ENCODE measurements around the gene MAOB. TPM values are rescaled to one million over a fixed set of nuclear protein-coding genes. Genes with fewer than 3 reads are reported as not detected.

MAOB gene
- total and polyA plus RNA-seq, 10 of the 15 experiments (the other 5 are each of a cell fraction or from before 2014, with no cell fraction given): 0.21 TPM; not detected in 9

- no peak for TF ChIP-seq MTA3 (IDR thresholded peaks at IDR 0.05; ENCODE audit: borderline replicate concordance, low read length)
- no peak for TF ChIP-seq YBX1 (IDR thresholded peaks at IDR 0.05)
- TF ChIP-seq MLLT1 (IDR thresholded peaks at IDR 0.05): no peak
- no peak for TF ChIP-seq ELK1 (IDR thresholded peaks at IDR 0.05; ENCODE audit: low read depth, low read length)
- TF ChIP-seq, protein P1, sequence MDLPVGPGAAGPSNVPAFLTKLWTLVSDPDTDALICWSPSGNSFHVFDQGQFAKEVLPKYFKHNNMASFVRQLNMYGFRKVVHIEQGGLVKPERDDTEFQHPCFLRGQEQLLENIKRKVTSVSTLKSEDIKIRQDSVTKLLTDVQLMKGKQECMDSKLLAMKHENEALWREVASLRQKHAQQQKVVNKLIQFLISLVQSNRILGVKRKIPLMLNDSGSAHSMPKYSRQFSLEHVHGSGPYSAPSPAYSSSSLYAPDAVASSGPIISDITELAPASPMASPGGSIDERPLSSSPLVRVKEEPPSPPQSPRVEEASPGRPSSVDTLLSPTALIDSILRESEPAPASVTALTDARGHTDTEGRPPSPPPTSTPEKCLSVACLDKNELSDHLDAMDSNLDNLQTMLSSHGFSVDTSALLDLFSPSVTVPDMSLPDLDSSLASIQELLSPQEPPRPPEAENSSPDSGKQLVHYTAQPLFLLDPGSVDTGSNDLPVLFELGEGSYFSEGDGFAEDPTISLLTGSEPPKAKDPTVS (IDR thresholded peaks at IDR 0.05; ENCODE audit: low read depth, low read length): no peak
- TF ChIP-seq, protein P2, sequence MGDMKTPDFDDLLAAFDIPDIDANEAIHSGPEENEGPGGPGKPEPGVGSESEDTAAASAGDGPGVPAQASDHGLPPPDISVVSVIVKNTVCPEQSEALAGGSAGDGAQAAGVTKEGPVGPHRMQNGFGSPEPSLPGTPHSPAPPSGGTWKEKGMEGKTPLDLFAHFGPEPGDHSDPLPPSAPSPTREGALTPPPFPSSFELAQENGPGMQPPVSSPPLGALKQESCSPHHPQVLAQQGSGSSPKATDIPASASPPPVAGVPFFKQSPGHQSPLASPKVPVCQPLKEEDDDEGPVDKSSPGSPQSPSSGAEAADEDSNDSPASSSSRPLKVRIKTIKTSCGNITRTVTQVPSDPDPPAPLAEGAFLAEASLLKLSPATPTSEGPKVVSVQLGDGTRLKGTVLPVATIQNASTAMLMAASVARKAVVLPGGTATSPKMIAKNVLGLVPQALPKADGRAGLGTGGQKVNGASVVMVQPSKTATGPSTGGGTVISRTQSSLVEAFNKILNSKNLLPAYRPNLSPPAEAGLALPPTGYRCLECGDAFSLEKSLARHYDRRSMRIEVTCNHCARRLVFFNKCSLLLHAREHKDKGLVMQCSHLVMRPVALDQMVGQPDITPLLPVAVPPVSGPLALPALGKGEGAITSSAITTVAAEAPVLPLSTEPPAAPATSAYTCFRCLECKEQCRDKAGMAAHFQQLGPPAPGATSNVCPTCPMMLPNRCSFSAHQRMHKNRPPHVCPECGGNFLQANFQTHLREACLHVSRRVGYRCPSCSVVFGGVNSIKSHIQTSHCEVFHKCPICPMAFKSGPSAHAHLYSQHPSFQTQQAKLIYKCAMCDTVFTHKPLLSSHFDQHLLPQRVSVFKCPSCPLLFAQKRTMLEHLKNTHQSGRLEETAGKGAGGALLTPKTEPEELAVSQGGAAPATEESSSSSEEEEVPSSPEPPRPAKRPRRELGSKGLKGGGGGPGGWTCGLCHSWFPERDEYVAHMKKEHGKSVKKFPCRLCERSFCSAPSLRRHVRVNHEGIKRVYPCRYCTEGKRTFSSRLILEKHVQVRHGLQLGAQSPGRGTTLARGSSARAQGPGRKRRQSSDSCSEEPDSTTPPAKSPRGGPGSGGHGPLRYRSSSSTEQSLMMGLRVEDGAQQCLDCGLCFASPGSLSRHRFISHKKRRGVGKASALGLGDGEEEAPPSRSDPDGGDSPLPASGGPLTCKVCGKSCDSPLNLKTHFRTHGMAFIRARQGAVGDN (IDR thresholded peaks at IDR 0.05): no peak
- no peak for TF ChIP-seq IKZF2 (IDR thresholded peaks at IDR 0.05)
- TF ChIP-seq MXI1 (IDR thresholded peaks at IDR 0.05; ENCODE audit: low read depth, low read length): no peak
- no peak for TF ChIP-seq ATF7 (IDR thresholded peaks at IDR 0.05; ENCODE audit: low read depth)
- TF ChIP-seq SMC3 (IDR thresholded peaks at IDR 0.05; ENCODE audit: borderline replicate concordance, low read length): peak; percentile 51; the same call in 1 of the 2 replicates
- TF ChIP-seq, protein P3, sequence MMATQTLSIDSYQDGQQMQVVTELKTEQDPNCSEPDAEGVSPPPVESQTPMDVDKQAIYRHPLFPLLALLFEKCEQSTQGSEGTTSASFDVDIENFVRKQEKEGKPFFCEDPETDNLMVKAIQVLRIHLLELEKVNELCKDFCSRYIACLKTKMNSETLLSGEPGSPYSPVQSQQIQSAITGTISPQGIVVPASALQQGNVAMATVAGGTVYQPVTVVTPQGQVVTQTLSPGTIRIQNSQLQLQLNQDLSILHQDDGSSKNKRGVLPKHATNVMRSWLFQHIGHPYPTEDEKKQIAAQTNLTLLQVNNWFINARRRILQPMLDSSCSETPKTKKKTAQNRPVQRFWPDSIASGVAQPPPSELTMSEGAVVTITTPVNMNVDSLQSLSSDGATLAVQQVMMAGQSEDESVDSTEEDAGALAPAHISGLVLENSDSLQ (IDR thresholded peaks at IDR 0.05): no peak
- no peak for TF ChIP-seq NFIC (IDR thresholded peaks at IDR 0.05; ENCODE audit: low read depth, low read length)
- TF ChIP-seq FOXM1 (IDR thresholded peaks at IDR 0.05; ENCODE audit: low read depth, low read length): no peak
Measured at GRCh38 chrX:43750248-43750676, 132.0 kb downstream of the MAOB start (continued).
